T-helper 1 cell treated with Interleukin-12 subunit alpha and Interleukin-12 subunit beta and Interleukin-4 antibody, amounts not matched to agents 30 μg/mL and 1 μg/mL, for 36 hours (primary cell): ENCODE measurements around the gene HCFC2.
"Not testable (repeated sequence)": the region's sequence is repeated elsewhere in the genome, so short reads cannot be mapped to it uniquely, and the experiment has no call there.

Experiments used
- H3K27ac Mint-ChIP-seq: one replicate; pipeline ENCODE4 v1.8.0; 2021; ENCODE audit warnings: mild to moderate bottlenecking, mixed read lengths
- H3K27me3 Mint-ChIP-seq: one replicate; pipeline ENCODE4 v1.8.0; 2021; ENCODE audit warnings: low read depth, mixed read lengths
- H3K36me3 Mint-ChIP-seq: one replicate; pipeline ENCODE4 v1.8.0; 2021; ENCODE audit warnings: low read depth, mixed read lengths
- H3K4me1 Mint-ChIP-seq: one replicate; pipeline ENCODE4 v1.8.0; 2021; ENCODE audit warnings: low read depth, mixed read lengths
- H3K4me3 Mint-ChIP-seq: one replicate; pipeline ENCODE4 v1.8.0; 2021; ENCODE audit warnings: mild to moderate bottlenecking, moderate library complexity, mixed read lengths
- H3K9me3 Mint-ChIP-seq: one replicate; pipeline ENCODE4 v1.8.0; 2021; ENCODE audit warnings: mixed read lengths

HCFC2 gene

DNA sequence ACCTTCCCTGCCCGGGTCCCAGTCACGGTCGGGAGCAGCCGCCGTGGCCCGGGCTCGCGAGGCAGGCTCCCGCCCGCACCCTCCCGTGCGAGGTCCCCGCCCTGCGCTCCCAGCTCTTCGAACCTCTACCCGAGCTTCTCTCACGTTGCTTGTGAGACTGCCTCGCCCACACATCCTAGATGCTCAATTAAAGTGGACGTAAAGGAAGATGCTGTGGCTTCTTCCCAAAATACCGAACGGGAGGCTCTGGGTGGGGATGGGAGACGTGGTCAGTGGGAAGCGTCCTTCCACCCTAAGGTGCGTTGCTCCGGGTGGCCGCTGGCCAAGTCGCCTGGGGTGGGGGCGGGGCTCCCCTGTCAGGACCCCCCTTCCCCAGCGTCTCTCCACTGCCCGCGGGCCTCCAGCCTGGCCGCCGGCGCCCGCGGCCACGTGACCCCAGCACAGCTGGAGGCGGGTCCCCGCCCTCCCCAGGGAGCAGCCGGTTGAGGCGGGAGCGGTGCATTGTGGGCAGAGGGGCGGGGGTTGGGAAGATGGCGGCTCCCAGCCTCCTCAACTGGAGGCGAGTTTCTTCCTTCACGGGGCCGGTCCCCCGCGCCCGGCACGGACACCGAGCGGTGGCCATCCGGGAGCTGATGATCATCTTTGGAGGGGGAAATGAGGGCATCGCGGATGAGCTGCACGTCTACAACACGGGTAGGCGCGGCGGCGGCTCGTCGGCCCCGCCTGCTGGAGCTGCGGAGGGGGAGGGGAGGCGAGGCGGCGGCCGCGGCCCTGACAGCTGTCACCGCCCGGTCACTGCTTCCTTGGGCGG, at the start of gene HCFC2:
Gene HCFC2, plus strand, starts transcription at position 501 of the 811 bp plus-strand sequence. Its CDS starts 30 bp downstream, at position 531.
- peaks cover 10% of the 10 kb centered on the region for H3K36me3 Mint-ChIP-seq
- peak within 1 kb of the TSS; percentile 89 for H3K4me3 Mint-ChIP-seq
- peak within 1 kb of the TSS; percentile 86 for H3K27ac Mint-ChIP-seq
- H3K4me1 Mint-ChIP-seq: peaks cover 24% of the 10 kb centered on the region
- H3K27me3 Mint-ChIP-seq: peaks cover 36% of the 10 kb centered on the region
- H3K9me3 Mint-ChIP-seq: no peaks in the 10 kb centered on the region

DNA sequence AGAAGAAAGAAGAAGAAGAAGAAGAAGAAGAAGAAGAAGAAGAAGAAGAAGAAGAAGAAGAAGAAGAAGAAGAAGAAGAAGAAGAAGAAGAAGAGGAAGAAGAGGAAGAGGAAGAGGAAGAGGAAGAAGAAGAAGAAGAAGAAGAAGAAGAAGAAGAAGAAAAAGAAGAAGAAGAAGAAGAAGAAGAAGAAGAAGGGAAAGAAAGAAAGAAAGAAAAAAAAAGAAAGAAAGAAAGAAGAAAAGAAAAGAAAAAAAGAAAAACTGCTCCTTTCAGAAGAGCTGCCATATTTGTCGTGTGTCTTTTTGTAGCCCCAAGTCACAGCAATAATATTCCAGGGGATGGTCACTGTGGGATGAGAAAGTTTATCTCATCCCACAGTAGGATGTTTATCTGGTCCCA, 42.5 kb upstream of the HCFC2 start:
- H3K27me3 Mint-ChIP-seq: peaks cover 32% of the 10 kb centered on the region
- not testable (repeated sequence) for H3K36me3 Mint-ChIP-seq, H3K27ac Mint-ChIP-seq, H3K4me1 Mint-ChIP-seq, H3K9me3 Mint-ChIP-seq, H3K4me3 Mint-ChIP-seq

DNA sequence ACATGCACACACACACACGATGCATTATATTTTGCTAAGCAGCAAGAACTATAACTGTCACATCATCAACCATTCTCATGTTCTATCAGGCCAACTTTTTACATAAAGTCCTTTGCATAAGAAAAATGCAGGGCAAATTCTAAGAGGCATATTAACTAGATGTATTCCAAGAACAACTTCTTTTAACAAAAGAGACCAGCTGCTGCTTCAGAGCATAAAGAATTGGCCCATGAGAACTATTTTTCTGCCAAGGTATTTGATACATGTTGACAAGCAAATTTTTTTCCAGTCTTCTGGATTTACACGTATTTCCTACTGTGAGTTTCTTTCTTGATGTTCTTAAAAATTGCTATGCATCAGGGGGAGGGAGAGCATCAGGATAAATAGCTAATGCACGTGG, 41.5 kb upstream of the HCFC2 start:
- Mint-ChIP-seq H3K27ac (no peak overlapping the region), H3K27me3 (peaks cover 33% of the 10 kb centered on the region), H3K4me1 (no peaks in the 10 kb centered on the region), H3K4me3 (no peak overlapping the region), H3K36me3 (no peaks in the 10 kb centered on the region), H3K9me3 (no peaks in the 10 kb centered on the region)

DNA sequence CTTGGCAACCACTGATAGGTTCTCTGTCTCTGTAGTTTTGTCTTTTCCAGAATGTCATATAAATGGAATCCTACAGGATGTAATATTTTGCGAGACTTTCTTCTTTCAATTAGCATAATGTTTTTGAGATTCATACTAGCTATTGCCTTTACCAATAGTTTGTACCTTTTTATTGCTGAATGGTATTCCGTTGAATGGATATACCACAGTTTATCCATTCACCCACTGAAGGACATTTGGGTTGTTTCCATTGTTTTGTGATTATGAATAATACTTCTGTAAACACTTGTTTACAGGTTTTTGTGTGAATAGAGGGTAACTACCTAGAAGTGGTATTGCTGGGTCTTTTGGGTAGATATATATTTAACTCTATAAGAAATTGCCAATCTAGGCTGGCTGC, 40.6 kb upstream of the HCFC2 start:
- H3K4me1 Mint-ChIP-seq: no peaks in the 10 kb centered on the region
- H3K27me3 Mint-ChIP-seq: peaks cover 37% of the 10 kb centered on the region
- H3K36me3 Mint-ChIP-seq: no peaks in the 10 kb centered on the region
- H3K9me3 Mint-ChIP-seq: no peaks in the 10 kb centered on the region
- H3K27ac Mint-ChIP-seq: no peak overlapping the region
- no peak overlapping the region for H3K4me3 Mint-ChIP-seq

DNA sequence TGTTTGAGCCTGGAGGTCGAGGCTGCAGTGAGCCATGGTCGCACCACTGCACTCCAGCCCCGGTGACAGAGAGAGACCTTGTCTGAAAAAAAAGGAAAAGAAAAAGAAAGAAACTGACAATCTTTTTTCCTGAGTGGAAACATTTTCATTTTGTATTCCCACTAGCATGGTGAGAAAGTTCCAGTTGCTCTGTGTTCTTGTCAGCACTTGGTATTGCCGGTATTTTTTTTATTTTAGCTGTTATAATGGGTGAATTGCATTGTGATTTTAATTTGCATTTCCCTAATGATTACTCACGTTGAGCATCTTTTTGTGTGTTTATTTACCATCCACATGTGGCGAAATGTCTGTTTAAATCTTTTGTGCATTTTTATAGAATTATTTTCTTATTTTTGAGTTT, 40.0 kb upstream of the HCFC2 start:
- Mint-ChIP-seq H3K27me3 (peaks cover 36% of the 10 kb centered on the region), H3K4me1 (no peaks in the 10 kb centered on the region), H3K36me3 (no peaks in the 10 kb centered on the region)

DNA sequence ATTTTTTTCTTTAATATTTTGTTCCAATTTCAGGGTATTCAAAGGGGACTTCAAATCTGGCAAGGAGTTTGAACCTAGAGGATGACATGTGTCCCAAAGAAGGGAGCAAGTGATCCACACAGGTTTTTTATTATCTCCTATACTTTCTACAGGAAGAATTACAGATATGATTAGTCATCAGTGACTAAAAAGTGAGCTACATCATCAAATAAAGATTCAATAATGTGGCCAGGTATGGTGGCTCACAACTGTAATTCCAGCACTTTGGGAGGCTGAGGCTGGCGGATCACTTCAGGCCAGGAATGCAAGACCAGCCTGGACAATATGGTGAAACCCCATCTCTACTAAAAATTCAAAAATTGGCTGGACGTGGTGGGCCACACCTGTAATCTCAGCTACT, 38.6 kb upstream of the HCFC2 start:
- H3K27me3 Mint-ChIP-seq: peaks cover 30% of the 10 kb centered on the region
- no peaks in the 10 kb centered on the region for H3K4me1 Mint-ChIP-seq
- H3K36me3 Mint-ChIP-seq: no peaks in the 10 kb centered on the region
- H3K4me3 Mint-ChIP-seq: no peak overlapping the region
- H3K27ac Mint-ChIP-seq: no peak overlapping the region
- no peaks in the 10 kb centered on the region for H3K9me3 Mint-ChIP-seq

More for the DNA sequence above, 40.0 kb upstream of the HCFC2 start:
- Mint-ChIP-seq H3K4me3 (no peak overlapping the region), H3K9me3 (no peaks in the 10 kb centered on the region), H3K27ac (no peak overlapping the region)

DNA sequence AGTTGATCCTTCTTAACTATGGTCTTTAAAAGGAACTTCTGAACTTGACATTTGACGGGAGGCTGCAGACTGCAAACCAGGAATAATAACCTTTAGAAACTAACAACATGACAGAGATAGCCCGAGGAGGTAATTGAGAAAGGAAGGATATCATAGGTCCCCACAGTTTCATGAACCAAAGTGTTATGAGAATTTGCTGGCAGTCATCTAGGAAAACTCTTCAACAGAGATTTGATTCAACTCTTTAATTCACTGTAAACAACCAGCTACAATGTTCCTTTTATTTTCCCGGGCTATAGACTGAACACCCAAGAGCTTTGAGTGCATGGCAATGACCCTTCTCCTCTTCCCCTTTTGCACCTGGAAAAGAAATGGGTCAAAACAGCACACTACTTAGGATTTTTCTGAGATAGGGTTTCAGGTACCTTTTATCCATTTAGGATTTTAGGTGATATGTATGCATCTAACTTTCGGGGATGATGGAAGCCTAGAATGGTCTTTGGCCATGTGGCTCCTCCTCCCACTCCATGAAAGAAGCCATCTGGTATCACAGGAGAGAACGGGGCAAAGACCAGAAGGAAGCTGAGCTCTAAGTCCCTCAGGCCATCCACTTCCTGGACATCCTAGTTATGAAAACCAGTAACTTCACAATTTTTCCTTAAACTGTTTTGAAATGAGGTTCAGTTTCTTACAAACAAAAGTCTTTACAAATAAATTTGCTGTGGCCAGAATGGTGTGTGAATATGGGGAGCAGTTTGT, 37.3 kb upstream of the HCFC2 start:
- no peak overlapping the region for H3K4me3 Mint-ChIP-seq
- H3K4me1 Mint-ChIP-seq: no peaks in the 10 kb centered on the region
- H3K9me3 Mint-ChIP-seq: no peaks in the 10 kb centered on the region
- no peaks in the 10 kb centered on the region for H3K36me3 Mint-ChIP-seq
- H3K27ac Mint-ChIP-seq: no peak overlapping the region
- H3K27me3 Mint-ChIP-seq: peaks cover 22% of the 10 kb centered on the region

DNA sequence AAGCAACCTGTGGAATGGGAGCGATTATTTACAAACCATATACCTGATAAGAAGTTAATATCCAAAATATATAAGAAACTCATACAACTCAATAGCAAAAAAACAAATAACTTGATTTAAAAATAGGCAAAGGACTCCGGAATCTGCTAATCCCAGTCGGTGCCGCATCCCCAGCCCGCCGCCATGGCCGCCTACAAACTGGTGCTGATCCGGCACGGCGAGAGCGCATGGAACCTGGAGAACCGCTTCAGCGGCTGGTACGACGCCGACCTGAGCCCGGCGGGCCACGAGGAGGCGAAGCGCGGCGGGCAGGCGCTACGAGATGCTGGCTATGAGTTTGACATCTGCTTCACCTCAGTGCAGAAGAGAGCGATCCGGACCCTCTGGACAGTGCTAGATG, 33.7 kb upstream of the HCFC2 start:
- H3K27ac Mint-ChIP-seq, H3K4me1 Mint-ChIP-seq, H3K9me3 Mint-ChIP-seq, H3K4me3 Mint-ChIP-seq, H3K36me3 Mint-ChIP-seq: not testable (repeated sequence)
- peaks cover 29% of the 10 kb centered on the region for H3K27me3 Mint-ChIP-seq

DNA sequence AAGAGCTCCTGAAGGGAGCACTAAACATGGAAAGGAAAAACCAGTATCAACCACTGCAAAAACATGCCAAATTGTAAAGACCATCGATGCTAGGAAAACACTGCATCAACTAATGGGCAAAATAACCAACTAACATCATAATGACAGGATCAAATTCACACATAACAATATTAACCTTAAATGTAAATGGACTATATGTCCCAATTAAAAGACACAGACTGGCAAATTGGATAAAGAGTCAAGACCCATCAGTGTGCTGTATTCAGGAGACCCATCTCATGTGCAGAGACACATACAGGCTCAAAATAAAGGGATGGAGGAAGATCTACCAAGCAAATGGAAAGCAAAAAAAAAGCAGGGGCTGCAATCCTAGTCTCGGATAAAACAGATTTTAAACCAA, 28.2 kb upstream of the HCFC2 start:
- H3K4me3 Mint-ChIP-seq, H3K27ac Mint-ChIP-seq, H3K9me3 Mint-ChIP-seq, H3K36me3 Mint-ChIP-seq, H3K4me1 Mint-ChIP-seq: not testable (repeated sequence)
- peaks cover 33% of the 10 kb centered on the region for H3K27me3 Mint-ChIP-seq

DNA sequence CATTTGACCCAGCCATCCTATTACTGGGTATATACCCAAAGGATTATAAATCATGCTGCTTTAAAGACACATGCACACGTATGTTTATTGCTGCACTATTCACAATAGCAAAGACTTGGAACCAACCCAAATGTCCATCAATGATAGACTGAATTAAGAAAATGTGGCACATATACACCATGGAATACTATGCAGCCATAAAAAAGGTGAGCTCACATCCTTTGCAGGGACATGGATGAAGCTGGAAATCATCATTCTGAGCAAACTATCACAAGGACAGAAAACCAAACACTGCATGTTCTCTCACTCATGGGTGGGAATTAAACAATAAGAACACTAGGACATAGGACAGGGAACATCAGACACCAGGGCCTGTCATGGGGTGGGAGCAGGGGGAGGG, 24.6 kb upstream of the HCFC2 start:
- not testable (repeated sequence) for H3K4me1 Mint-ChIP-seq, H3K9me3 Mint-ChIP-seq, H3K27ac Mint-ChIP-seq, H3K4me3 Mint-ChIP-seq, H3K36me3 Mint-ChIP-seq
- peaks cover 32% of the 10 kb centered on the region for H3K27me3 Mint-ChIP-seq

DNA sequence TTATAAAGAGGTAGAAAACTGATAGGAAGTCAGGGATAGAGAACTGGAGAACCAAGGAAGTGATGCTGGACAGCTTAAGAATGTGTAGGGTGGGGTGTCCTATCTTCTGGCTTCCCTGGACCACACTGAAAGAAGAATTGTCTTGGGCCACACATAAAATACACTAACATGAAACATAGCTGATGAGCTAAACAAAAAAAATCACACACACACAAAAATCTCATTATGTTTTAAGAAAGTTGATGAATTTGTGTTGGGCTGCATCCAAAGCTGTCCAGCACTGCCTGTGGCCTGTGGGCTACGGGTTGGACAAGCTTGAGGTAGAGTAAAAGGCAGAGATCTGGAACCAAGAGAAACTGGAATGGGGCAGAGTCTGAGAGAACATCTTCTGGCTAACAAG, 21.8 kb upstream of the HCFC2 start:
- H3K27me3 Mint-ChIP-seq: peaks cover 15% of the 10 kb centered on the region
- no peak overlapping the region for H3K4me3 Mint-ChIP-seq

DNA sequence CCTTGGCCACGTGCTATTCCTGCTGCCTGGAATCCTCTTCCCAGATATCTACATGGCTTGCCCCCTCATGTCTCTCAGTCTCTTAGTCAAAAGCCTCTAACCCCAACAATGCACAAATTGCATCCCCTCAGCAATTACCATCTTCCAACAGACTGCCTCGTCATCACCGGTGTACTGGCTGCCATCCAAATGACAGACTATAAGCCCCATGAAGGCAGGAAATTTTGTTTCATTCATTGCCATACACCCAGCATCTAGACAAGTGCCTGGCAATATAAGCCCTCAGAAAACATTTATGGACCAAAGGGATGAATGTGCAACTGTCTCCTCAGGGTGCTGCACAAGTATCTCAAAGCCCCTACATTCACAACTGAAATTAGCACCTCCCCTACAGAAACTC, 20.2 kb upstream of the HCFC2 start:
- H3K4me1 Mint-ChIP-seq: peaks cover 2% of the 10 kb centered on the region
- H3K27ac Mint-ChIP-seq: no peak overlapping the region
- H3K27me3 Mint-ChIP-seq: peaks cover 21% of the 10 kb centered on the region
- H3K4me3 Mint-ChIP-seq: no peak overlapping the region
- H3K9me3 Mint-ChIP-seq: no peaks in the 10 kb centered on the region
- no peaks in the 10 kb centered on the region for H3K36me3 Mint-ChIP-seq

More for the DNA sequence above, 21.8 kb upstream of the HCFC2 start:
- Mint-ChIP-seq H3K27ac (no peak overlapping the region), H3K9me3 (no peaks in the 10 kb centered on the region), H3K4me1 (peaks cover 2% of the 10 kb centered on the region), H3K36me3 (no peaks in the 10 kb centered on the region)

DNA sequence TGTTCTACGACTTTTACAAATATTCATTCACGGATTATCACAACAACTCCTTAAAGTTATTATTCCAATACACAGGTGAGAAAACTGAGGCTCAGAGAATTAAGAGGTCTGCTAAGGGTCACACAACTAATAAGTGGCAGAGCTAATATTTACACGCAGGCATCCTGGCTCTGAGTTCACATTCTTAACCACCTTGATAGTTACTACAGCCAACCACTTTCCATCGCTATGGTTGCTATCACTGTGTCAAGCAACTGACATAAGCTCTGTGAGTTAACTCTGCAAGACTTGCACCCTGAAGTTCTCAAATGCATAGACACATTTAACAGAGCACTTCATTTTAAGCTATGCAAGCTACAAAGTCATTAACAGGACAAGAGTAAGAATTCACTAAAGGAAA, 18.0 kb upstream of the HCFC2 start:
- no peaks in the 10 kb centered on the region for H3K36me3 Mint-ChIP-seq
- peaks cover 40% of the 10 kb centered on the region for H3K27me3 Mint-ChIP-seq
- H3K4me1 Mint-ChIP-seq: peaks cover 5% of the 10 kb centered on the region
- H3K4me3 Mint-ChIP-seq: no peak overlapping the region
- H3K9me3 Mint-ChIP-seq: no peaks in the 10 kb centered on the region
- no peak overlapping the region for H3K27ac Mint-ChIP-seq

DNA sequence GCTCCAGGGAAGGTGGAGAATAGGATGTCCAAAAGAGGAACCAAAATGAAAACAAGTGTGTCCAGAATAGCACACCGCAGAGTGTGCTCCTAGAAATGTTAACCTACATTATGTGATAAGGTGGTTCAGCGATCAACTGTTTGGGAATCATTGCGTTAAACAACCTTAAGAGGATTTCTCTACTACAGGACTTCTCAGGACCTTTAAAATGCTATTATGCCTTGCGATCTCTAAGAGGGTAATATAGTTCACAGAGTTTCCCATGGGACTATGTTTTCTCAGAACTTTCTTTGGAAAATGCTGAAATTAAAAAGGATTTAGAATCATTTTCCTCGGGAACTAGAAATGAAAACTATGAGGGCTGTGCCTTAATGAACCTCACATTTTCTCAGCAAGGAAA, 16.2 kb upstream of the HCFC2 start:
- Mint-ChIP-seq H3K27ac (no peak overlapping the region), H3K27me3 (peaks cover 56% of the 10 kb centered on the region), H3K4me1 (peaks cover 5% of the 10 kb centered on the region), H3K9me3 (no peaks in the 10 kb centered on the region), H3K36me3 (no peaks in the 10 kb centered on the region), H3K4me3 (no peak overlapping the region)

DNA sequence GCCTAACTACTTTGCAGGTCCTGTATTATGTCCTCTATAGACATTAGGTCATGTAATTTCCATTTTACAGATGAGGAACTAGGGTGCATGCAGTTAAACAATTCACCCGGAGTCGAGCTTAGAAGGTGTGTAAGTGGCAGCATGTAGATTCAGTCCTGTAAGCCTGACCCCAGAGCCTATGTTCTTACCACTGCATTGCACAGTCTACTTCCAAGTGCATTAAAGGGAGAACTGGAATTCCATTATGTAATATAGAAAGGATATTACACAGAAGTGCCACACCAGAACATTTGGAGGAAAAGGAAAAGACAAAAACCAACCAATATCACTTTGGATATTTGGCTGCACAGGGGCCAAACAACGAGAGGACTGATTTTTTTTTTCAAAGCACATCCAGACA, 15.5 kb upstream of the HCFC2 start:
- H3K27ac Mint-ChIP-seq: no peak overlapping the region
- peaks cover 58% of the 10 kb centered on the region for H3K27me3 Mint-ChIP-seq
- H3K4me3 Mint-ChIP-seq: no peak overlapping the region
- H3K4me1 Mint-ChIP-seq: peaks cover 5% of the 10 kb centered on the region
- no peaks in the 10 kb centered on the region for H3K36me3 Mint-ChIP-seq
- H3K9me3 Mint-ChIP-seq: no peaks in the 10 kb centered on the region
